ENCODE data around the gene MTREX. TPM values are rescaled to one million over a fixed set of nuclear protein-coding genes. Genes with fewer than 3 reads are reported as not detected.

The MTREX gene
- total RNA-seq, 1 experiment from 2014 or later = 25.6 TPM

- H3K27me3 ChIP-seq (ENCODE audit: low read length) = no peaks in the 10 kb centered on the region
- DNase-seq (no peak), ATAC-seq (no peak)
- no peak for TF ChIP-seq EZH2phosphoT487 (IDR thresholded peaks at IDR 0.05; ENCODE audit: borderline replicate concordance, low read length)
- TF ChIP-seq CTCF (conservative IDR thresholded peaks at IDR 0.05; ENCODE audit: low read depth, low read length) = no peak
- no peak for TF ChIP-seq EZH2 (IDR thresholded peaks at IDR 0.05; ENCODE audit: low read length, unreplicated experiment)
- H3K4me2 ChIP-seq (ENCODE audit: low read length) = no peak overlapping the region
- H3F3A ChIP-seq (ENCODE audit: low read length, unreplicated experiment) = no peaks in the 10 kb centered on the region
- H3K79me2 ChIP-seq (ENCODE audit: low read length) = no peaks in the 10 kb centered on the region
- ChIA-PET CTCF (no interaction called here), POLR2A (ENCODE audit: unreplicated experiment) (no interaction called here)
- H3K36me3 ChIP-seq (ENCODE audit: low read depth, low read length) = peaks cover 12% of the 10 kb centered on the region; the same call in 1 of the 2 replicates
- H2AFZ ChIP-seq (ENCODE audit: low read length) = no peak overlapping the region
- H3K27ac ChIP-seq (ENCODE audit: low read length) = no peak overlapping the region
- no peaks in the 10 kb centered on the region for H4K20me1 ChIP-seq (ENCODE audit: low read length)
- no peaks in the 10 kb centered on the region for H3K9me3 ChIP-seq (ENCODE audit: low read length)
- H3K4me3 ChIP-seq (ENCODE audit: low read length) = no peak overlapping the region
- H3K9ac ChIP-seq (ENCODE audit: low read length) = no peak overlapping the region
- no peaks in the 10 kb centered on the region for H3K9me2 ChIP-seq (replicated peaks; ENCODE audit: low read length)
- peaks cover 10% of the 10 kb centered on the region; the same call in 1 of the 2 replicates for H3K4me1 ChIP-seq (ENCODE audit: insufficient read depth, low read length)
- intact Hi-C loops (cut with micrococcal nuclease) = no loop called here
- BruUV-seq (replicated peaks) = no TSS peak
These were observed 111.5 kb downstream of the MTREX start for GRCh38 chr5:55418994-55419968.

GRCh38 chr5:55421074-55421529 is 113.3 kb downstream of the MTREX start:
- Histone ChIP-seq H3K4me3 (ENCODE audit: low read length) (no peak overlapping the region), H3K79me2 (ENCODE audit: low read length) (no peaks in the 10 kb centered on the region), H3K27me3 (ENCODE audit: low read length) (no peaks in the 10 kb centered on the region), H3K4me1 (ENCODE audit: insufficient read depth, low read length) (no peaks in the 10 kb centered on the region), H3K36me3 (ENCODE audit: low read depth, low read length) (peaks cover 16% of the 10 kb centered on the region; the same call in 1 of the 2 replicates), H2AFZ (ENCODE audit: low read length) (no peak overlapping the region), H4K20me1 (ENCODE audit: low read length) (no peaks in the 10 kb centered on the region), H3K9ac (ENCODE audit: low read length) (no peak overlapping the region), H3K4me2 (ENCODE audit: low read length) (no peak overlapping the region), H3K27ac (ENCODE audit: low read length) (no peak overlapping the region), H3F3A (ENCODE audit: low read length, unreplicated experiment) (no peaks in the 10 kb centered on the region), H3K9me2 (replicated peaks; ENCODE audit: low read length) (no peaks in the 10 kb centered on the region), H3K9me3 (ENCODE audit: low read length) (no peaks in the 10 kb centered on the region)
- no peak for TF ChIP-seq EZH2phosphoT487 (IDR thresholded peaks at IDR 0.05; ENCODE audit: borderline replicate concordance, low read length)
- TF ChIP-seq EZH2 (IDR thresholded peaks at IDR 0.05; ENCODE audit: low read length, unreplicated experiment) = no peak
- TF ChIP-seq CTCF (conservative IDR thresholded peaks at IDR 0.05; ENCODE audit: low read depth, low read length) = no peak
- ChIA-PET POLR2A (ENCODE audit: unreplicated experiment) (no interaction called here), CTCF (no interaction called here)
- DNase-seq (peak; percentile 8), ATAC-seq (no peak)
- intact Hi-C loops (cut with micrococcal nuclease) = no loop called here
- no TSS peak for BruUV-seq (replicated peaks)

GRCh38 chr5:55426455-55426854 is 118.7 kb downstream of the MTREX start:
- Histone ChIP-seq H3F3A (ENCODE audit: low read length, unreplicated experiment) (no peaks in the 10 kb centered on the region), H3K27me3 (ENCODE audit: low read length) (no peaks in the 10 kb centered on the region), H3K9me3 (ENCODE audit: low read length) (no peaks in the 10 kb centered on the region), H3K36me3 (ENCODE audit: low read depth, low read length) (peaks cover 16% of the 10 kb centered on the region; the same call in 1 of the 2 replicates), H3K27ac (ENCODE audit: low read length) (no peak overlapping the region), H2AFZ (ENCODE audit: low read length) (no peak overlapping the region), H3K9ac (ENCODE audit: low read length) (no peak overlapping the region), H3K4me3 (ENCODE audit: low read length) (no peak overlapping the region), H3K4me1 (ENCODE audit: insufficient read depth, low read length) (no peaks in the 10 kb centered on the region), H3K9me2 (replicated peaks; ENCODE audit: low read length) (no peaks in the 10 kb centered on the region), H3K79me2 (ENCODE audit: low read length) (no peaks in the 10 kb centered on the region), H3K4me2 (ENCODE audit: low read length) (no peak overlapping the region), H4K20me1 (ENCODE audit: low read length) (no peaks in the 10 kb centered on the region)
- ATAC-seq (no peak), DNase-seq (no peak)
- BruUV-seq (replicated peaks) = no TSS peak
- TF ChIP-seq EZH2phosphoT487 (IDR thresholded peaks at IDR 0.05; ENCODE audit: borderline replicate concordance, low read length) (no peak), CTCF (conservative IDR thresholded peaks at IDR 0.05; ENCODE audit: low read depth, low read length) (no peak), EZH2 (IDR thresholded peaks at IDR 0.05; ENCODE audit: low read length, unreplicated experiment) (no peak)
- ChIA-PET POLR2A (ENCODE audit: unreplicated experiment) (no interaction called here), CTCF (no interaction called here)
- intact Hi-C loops (cut with micrococcal nuclease) = no loop called here
